H1 (cell line): ENCODE measurements around the gene IFI16. TPM values are rescaled to one million over a fixed set of nuclear protein-coding genes. Genes with fewer than 3 reads are reported as not detected.

ENCODE experiments used
- CTCF ChIA-PET: fragments of 300-600 bp; sonication (Branson Sonifier 250); formaldehyde crosslinking; loops from one replicate; lab custom pipeline; 2021; ENCODE audit not compliant: partially characterized antibody; lab: Charles Lee
- POLR2A ChIA-PET: fragments of 300-600 bp; sonication (Branson Sonifier 250); formaldehyde crosslinking; loops from one replicate; lab custom pipeline; 2021; ENCODE audit warnings: inconsistent platforms; ENCODE audit not compliant: partially characterized antibody; lab: Charles Lee
- DNase-seq, 2 experiments: peaks; one replicate each; pipeline versions ENCODE4 v3.0.0 to v3.0.0-alpha.2; 2010 to 2022; ENCODE audit warnings: low spot score in 2 of 2, low read depth in 1 of 2, mixed read lengths in 1 of 2
- FAIRE-seq: peaks from 2 replicates; lab custom pipeline; 2011; peaks lifted over from hg19 to GRCh38; lab: Jason Lieb, UNC
- H2AFZ ChIP-seq: 2 replicates; pipeline ENCODE4 v1.8.1; 2012; ENCODE audit warnings: low read length, inconsistent platforms
- H2AK5ac ChIP-seq: 2 replicates; pipeline ENCODE4 v1.6.1; 2013; ENCODE audit warnings: low read depth, low read length
- H2BK120ac ChIP-seq: replicated peaks from 2 replicates; pipeline ENCODE3; 2013; ENCODE audit warnings: low read depth, low read length, inconsistent platforms
- H2BK12ac ChIP-seq: 2 replicates; pipeline ENCODE4 v1.6.1; 2013; ENCODE audit warnings: low read depth, low read length
- H2BK15ac ChIP-seq: 2 replicates; pipeline ENCODE4 v1.6.1; 2013; ENCODE audit warnings: low read length
- H2BK20ac ChIP-seq: 2 replicates; pipeline ENCODE4 v1.6.1; 2013; ENCODE audit warnings: low read length
- H2BK5ac ChIP-seq: 2 replicates; pipeline ENCODE4 v1.6.1; 2013; ENCODE audit warnings: low read depth, low read length
- H3K14ac ChIP-seq: 2 replicates; pipeline ENCODE4 v1.6.1; 2013; ENCODE audit warnings: inconsistent platforms; ENCODE audit not compliant: insufficient read length
- H3K18ac ChIP-seq: 2 replicates; pipeline ENCODE4 v1.6.1; 2013; ENCODE audit warnings: low read length; ENCODE audit errors: extremely low read depth
- H3K23ac ChIP-seq: 2 replicates; pipeline ENCODE4 v1.6.1; 2013; ENCODE audit warnings: inconsistent platforms; ENCODE audit not compliant: insufficient read length
- H3K23me2 ChIP-seq: 2 replicates; pipeline ENCODE4 v1.6.1; 2013; ENCODE audit warnings: low read depth, low read length
- H3K27ac ChIP-seq: 2 replicates; pipeline ENCODE4 v1.6.1; 2011; ENCODE audit warnings: low read depth, low read length, inconsistent platforms
- H3K27me3 ChIP-seq, 4 experiments: replicated peaks in 1 of 4; 1 replicate in 1 of 4; 2 replicates in 3 of 4; pipeline versions ENCODE4 v1.6.1 to v1.8.1; 2011 to 2013; ENCODE audit warnings: low read length in 3 of 4, mild to moderate bottlenecking in 3 of 4, inconsistent platforms in 2 of 4, mixed read lengths in 2 of 4, moderate library complexity in 1 of 4; ENCODE audit not compliant: control insufficient read depth in 3 of 4, insufficient read depth in 3 of 4; ENCODE audit errors: extremely low read depth in 1 of 4
- H3K36me3 ChIP-seq, 4 experiments: 2 replicates each; pipeline versions ENCODE4 v1.6.1 to v1.8.1; 2011 to 2013; ENCODE audit warnings: mild to moderate bottlenecking in 4 of 4, low read length in 3 of 4, moderate library complexity in 2 of 4, control low read depth in 1 of 4, inconsistent platforms in 1 of 4; ENCODE audit not compliant: insufficient read depth in 4 of 4, control insufficient read depth in 2 of 4
- H3K4ac ChIP-seq: replicated peaks from 2 replicates; pipeline ENCODE3; 2013; ENCODE audit warnings: low read length, low read depth, mixed read lengths, inconsistent platforms; ENCODE audit not compliant: insufficient read length
- H3K4me1 ChIP-seq, 4 experiments: replicated peaks in 1 of 4; 1 replicate in 1 of 4; 2 replicates in 3 of 4; pipeline versions ENCODE4 v1.6.1 to v1.8.1; 2011 to 2013; ENCODE audit warnings: low read length in 3 of 4, inconsistent platforms in 2 of 4, mixed read lengths in 1 of 4; ENCODE audit not compliant: insufficient read depth in 4 of 4, control insufficient read depth in 3 of 4
- H3K4me2 ChIP-seq, 2 experiments: 2 replicates each; pipeline versions ENCODE4 v1.6.1 to v1.8.1; 2011 to 2013; ENCODE audit warnings: low read depth in 2 of 2, low read length in 2 of 2, control low read depth in 1 of 2, inconsistent platforms in 1 of 2, mild to moderate bottlenecking in 1 of 2; ENCODE audit not compliant: insufficient read depth in 1 of 2
- H3K4me3 ChIP-seq, 4 experiments: fragments of 200-600, 300-600 bp in 1 of 4; sonication (generic), shearing (Covaris generic), sonication (Bioruptor Twin) in 1 of 4; 2 replicates each; pipeline versions ENCODE4 v1.5.1 to v1.8.1; 2011 to 2016; ENCODE audit warnings: low read length in 4 of 4, low read depth in 3 of 4, control low read depth in 2 of 4, inconsistent platforms in 2 of 4, mild to moderate bottlenecking in 2 of 4, mixed read lengths in 1 of 4, moderate library complexity in 1 of 4; ENCODE audit not compliant: insufficient read depth in 2 of 4; ENCODE audit errors: extremely low read depth in 1 of 4
- H3K56ac ChIP-seq: replicated peaks from 2 replicates; pipeline ENCODE3; 2013; ENCODE audit warnings: low read depth, mild to moderate bottlenecking, mixed read lengths, low read length, inconsistent platforms; ENCODE audit not compliant: insufficient read length
- H3K79me1 ChIP-seq: 2 replicates; pipeline ENCODE4 v1.6.1; 2013; ENCODE audit warnings: low read depth, low read length, control low read depth
- H3K79me2 ChIP-seq, 2 experiments: 2 replicates each; pipeline versions ENCODE4 v1.6.1 to v1.8.1; 2012 to 2013; ENCODE audit warnings: low read length in 2 of 2, mild to moderate bottlenecking in 2 of 2, inconsistent platforms in 1 of 2; ENCODE audit not compliant: insufficient read depth in 2 of 2, control insufficient read depth in 1 of 2
- H3K9ac ChIP-seq, 4 experiments: replicated peaks in 1 of 4; 1 replicate in 1 of 4; 2 replicates in 3 of 4; pipeline versions ENCODE4 v1.6.1 to v1.8.1; 2011 to 2013; ENCODE audit warnings: low read depth in 3 of 4, low read length in 3 of 4, control low read depth in 2 of 4, mild to moderate bottlenecking in 2 of 4, moderate library complexity in 2 of 4, inconsistent platforms in 1 of 4; ENCODE audit errors: extremely low read depth in 1 of 4
- H3K9me3 ChIP-seq, 2 experiments: 2 replicates each; pipeline versions ENCODE4 v1.6.1 to v1.8.1; 2012 to 2013; ENCODE audit warnings: mild to moderate bottlenecking in 2 of 2, moderate library complexity in 2 of 2, control low read depth in 1 of 2, inconsistent platforms in 1 of 2, low read depth in 1 of 2, low read length in 1 of 2, mixed read lengths in 1 of 2; ENCODE audit not compliant: insufficient read depth in 2 of 2
- H4K20me1 ChIP-seq, 2 experiments: replicated peaks in 1 of 2; 2 replicates each; pipeline versions ENCODE3 to v1.8.1; 2011 to 2013; ENCODE audit warnings: inconsistent platforms in 2 of 2, low read length in 2 of 2, mild to moderate bottlenecking in 1 of 2; ENCODE audit not compliant: insufficient read depth in 2 of 2, control insufficient read depth in 1 of 2
- H4K5ac ChIP-seq: 2 replicates; pipeline ENCODE4 v1.6.1; 2013; ENCODE audit warnings: low read length, low read depth, mixed read lengths, inconsistent platforms; ENCODE audit not compliant: insufficient read length
- H4K8ac ChIP-seq: 2 replicates; pipeline ENCODE4 v1.8.0; 2013; ENCODE audit warnings: mild to moderate bottlenecking, moderate library complexity, low read length, inconsistent platforms; ENCODE audit not compliant: insufficient read depth; ENCODE audit errors: extremely low read depth
- H4K91ac ChIP-seq: replicated peaks from 2 replicates; pipeline ENCODE3; 2013; ENCODE audit warnings: low read length, mixed read lengths, inconsistent platforms; ENCODE audit not compliant: insufficient read length
- BRCA1 ChIP-seq: IDR thresholded peaks from 2 replicates; pipeline ENCODE4 v1.6.1; 2012; ENCODE audit warnings: low read depth, low read length, improper control_type of control experiment
- CEBPB ChIP-seq: IDR thresholded peaks from 2 replicates; pipeline ENCODE4 v1.6.1; 2012; ENCODE audit warnings: low read depth, low read length
- CHD2 ChIP-seq: IDR thresholded peaks from 2 replicates; pipeline ENCODE4 v1.6.1; 2012; ENCODE audit warnings: low read length, improper control_type of control experiment
- EGR1 ChIP-seq: IDR thresholded peaks from 2 replicates; pipeline ENCODE4 v1.6.1; 2011; ENCODE audit warnings: low read depth, low read length, borderline replicate concordance
- FOSL1 ChIP-seq: IDR thresholded peaks from 2 replicates; pipeline ENCODE4 v1.6.1; 2011; ENCODE audit warnings: mild to moderate bottlenecking, low read depth, low read length, moderate library complexity; ENCODE audit not compliant: insufficient read depth
- KDM4A ChIP-seq: IDR thresholded peaks from one replicate; pipeline ENCODE4 v1.7.1; 2012; ENCODE audit warnings: low read depth, mild to moderate bottlenecking, moderate library complexity, low read length, inconsistent platforms; ENCODE audit not compliant: severe bottlenecking
- SAP30 ChIP-seq: fragments of 300-600 bp; sonication (generic); IDR thresholded peaks from 2 replicates; pipeline ENCODE4 v1.7.1; 2012; ENCODE audit warnings: low read length, moderate library complexity, mild to moderate bottlenecking, inconsistent platforms; ENCODE audit not compliant: insufficient read depth, insufficient replicate concordance
- SP4 ChIP-seq: IDR thresholded peaks from 2 replicates; pipeline ENCODE4 v1.6.1; 2012; ENCODE audit warnings: low read length, inconsistent platforms
- WGBS, 2 experiments: shearing (Covaris generic) in 1 of 2; methylation state at CpG; one replicate each; pipeline versions ENCODE4 v1.1.6 to v1.1.7; 2013 to 2015; ENCODE audit warnings: low lambda C conversion rate in 2 of 2, mixed read lengths in 2 of 2, inconsistent platforms in 1 of 2, low coverage in 1 of 2, missing lambda C conversion rate in 1 of 2; ENCODE audit not compliant: insufficient replicate concordance in 2 of 2, insufficient coverage in 1 of 2, insufficient read length in 1 of 2; ENCODE audit errors: extremely low coverage in 1 of 2, missing lambda C conversion rate in 1 of 2; 5-methylcytosine and 5-hydroxymethylcytosine counted together
- polyA plus RNA-seq, 7 experiments: library from polyadenylated mRNA; depleted of rRNA in 3 of 7; stranded (reverse) in 5 of 7; unstranded in 2 of 7; fragments of >200 nt in 5 of 7; fragments of 200-250 nt in 2 of 7; gene quantifications; 1 replicate in 5 of 7; 2 replicates in 1 of 7; 4 replicates in 1 of 7; pipeline versions ENCODE4 v1.2.1 to v1.2.3, GENCODE V29; 2011 to 2013; ENCODE audit warnings: missing spikeins in 2 of 7, mixed read lengths in 2 of 7
- total RNA-seq: library from RNA; stranded (reverse); fragmentation: NEBNext Ultra II Directional; extraction: Animal tissue kit (Norgen Biotek cat#: 25700); gene quantifications from 2 replicates; pipeline ENCODE4 v1.2.1, GENCODE V29; 2021
- TF ChIP-seq, protein P1 (sequence below): IDR thresholded peaks from 2 replicates; pipeline ENCODE4 v1.6.1; 2012; ENCODE audit warnings: inconsistent platforms
- TF ChIP-seq, protein P2 (sequence below): IDR thresholded peaks from 2 replicates; pipeline ENCODE4 v1.6.1; 2012; ENCODE audit warnings: low read length, inconsistent platforms

The IFI16 gene
- total and polyA plus RNA-seq, 2 of the 8 experiments (the other 6 are each of a cell fraction or from before 2014, with no cell fraction given): 0.63 to 0.74 TPM

DNA sequence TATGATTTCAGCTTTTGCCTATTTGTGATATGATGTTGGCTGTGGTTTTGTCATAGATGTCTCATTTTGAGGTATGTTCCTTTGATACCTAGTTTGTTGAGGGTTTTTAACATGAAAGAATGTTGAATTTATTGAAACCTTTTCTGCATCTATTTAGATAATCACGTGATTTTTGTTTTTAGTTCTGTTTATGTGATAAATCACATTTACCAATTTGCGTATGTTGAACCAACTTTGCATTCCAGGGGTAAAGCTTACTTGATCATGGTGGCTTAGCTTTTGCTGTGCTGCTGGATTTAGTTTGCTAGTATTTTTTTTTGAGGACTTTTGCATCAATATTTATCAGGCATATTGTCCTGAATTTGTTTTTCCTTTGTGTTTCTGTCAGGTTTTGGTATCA is 26.5 kb upstream of the IFI16 start:
- ChIA-PET CTCF (no interaction called here), POLR2A (no interaction called here)
- 77% methylated on average over 2 of the region's 2 CpGs; no CpG with 5 or more reads in 1 of the 2 experiments for WGBS, 2 experiments
- no peak overlapping the region for H2BK120ac ChIP-seq
- no peak overlapping the region for H3K18ac ChIP-seq
- no peak overlapping the region for H3K4ac ChIP-seq
- no peak overlapping the region for H3K4me3 ChIP-seq
- no peak overlapping the region for H2BK12ac ChIP-seq
- no peaks in the 10 kb centered on the region for H4K20me1 ChIP-seq
- no peak for DNase-seq
- no peak overlapping the region for H3K9ac ChIP-seq
- no peak overlapping the region for H4K91ac ChIP-seq
- no peak overlapping the region for H3K27ac ChIP-seq
- H3K23ac ChIP-seq: no peak overlapping the region
- H3K23me2 ChIP-seq: no peaks in the 10 kb centered on the region
- no peak overlapping the region for H3K56ac ChIP-seq
- H2AK5ac ChIP-seq: no peak overlapping the region
- no peaks in the 10 kb centered on the region for H3K36me3 ChIP-seq
- FAIRE-seq: no peak
- H3K79me2 ChIP-seq: no peaks in the 10 kb centered on the region
- no peaks in the 10 kb centered on the region for H3K79me1 ChIP-seq
- TF ChIP-seq BRCA1 (no peak), CHD2 (no peak), SP4 (no peak), EGR1 (no peak), FOSL1 (no peak), SAP30 (no peak), KDM4A (no peak), CEBPB (no peak)
- TF ChIP-seq, protein P1, sequence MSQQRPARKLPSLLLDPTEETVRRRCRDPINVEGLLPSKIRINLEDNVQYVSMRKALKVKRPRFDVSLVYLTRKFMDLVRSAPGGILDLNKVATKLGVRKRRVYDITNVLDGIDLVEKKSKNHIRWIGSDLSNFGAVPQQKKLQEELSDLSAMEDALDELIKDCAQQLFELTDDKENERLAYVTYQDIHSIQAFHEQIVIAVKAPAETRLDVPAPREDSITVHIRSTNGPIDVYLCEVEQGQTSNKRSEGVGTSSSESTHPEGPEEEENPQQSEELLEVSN: no peak
- TF ChIP-seq, protein P2, sequence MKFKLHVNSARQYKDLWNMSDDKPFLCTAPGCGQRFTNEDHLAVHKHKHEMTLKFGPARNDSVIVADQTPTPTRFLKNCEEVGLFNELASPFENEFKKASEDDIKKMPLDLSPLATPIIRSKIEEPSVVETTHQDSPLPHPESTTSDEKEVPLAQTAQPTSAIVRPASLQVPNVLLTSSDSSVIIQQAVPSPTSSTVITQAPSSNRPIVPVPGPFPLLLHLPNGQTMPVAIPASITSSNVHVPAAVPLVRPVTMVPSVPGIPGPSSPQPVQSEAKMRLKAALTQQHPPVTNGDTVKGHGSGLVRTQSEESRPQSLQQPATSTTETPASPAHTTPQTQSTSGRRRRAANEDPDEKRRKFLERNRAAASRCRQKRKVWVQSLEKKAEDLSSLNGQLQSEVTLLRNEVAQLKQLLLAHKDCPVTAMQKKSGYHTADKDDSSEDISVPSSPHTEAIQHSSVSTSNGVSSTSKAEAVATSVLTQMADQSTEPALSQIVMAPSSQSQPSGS: no peak
- TF ChIP-seq, all 59 proteins: peak for 0
- Histone ChIP-seq H2AFZ (no peak overlapping the region), H2BK15ac (no peak overlapping the region), H3K4me2 (no peak overlapping the region), H3K9me3 (no peaks in the 10 kb centered on the region; a peak in 1 of 4 replicates), H3K14ac (no peak overlapping the region), H4K8ac (no peak overlapping the region), H3K27me3 (no peaks in the 10 kb centered on the region), H3K4me1 (no peaks in the 10 kb centered on the region), H2BK5ac (no peak overlapping the region), H2BK20ac (no peak overlapping the region), H4K5ac (no peak overlapping the region)
